IPS-NIHi7 (cell line): ENCODE measurements around the gene DNAJC30.

Source experiments
- DNase-seq: peaks from one replicate; pipeline ENCODE4 v3.0.0; 2012; ENCODE audit warnings: mixed read lengths; ENCODE audit errors: extremely low spot score

DNAJC30 gene

GRCh38 chr7:73648593-73649332, 34.5 kb downstream of the DNAJC30 start:
- DNase-seq: no peak

- peak; percentile 54 for DNase-seq
Measured at GRCh38 chr7:73647725-73648592, 35.3 kb downstream of the DNAJC30 start.

GRCh38 chr7:73646785-73647724, 36.2 kb downstream of the DNAJC30 start:
- DNase-seq: no peak

GRCh38 chr7:73645643-73646174, 37.5 kb downstream of the DNAJC30 start:
- no peak for DNase-seq

- DNase-seq: no peak
Measured at GRCh38 chr7:73644688-73645286, 38.5 kb downstream of the DNAJC30 start.

- DNase-seq: no peak
Measured at GRCh38 chr7:73642834-73643233, 40.4 kb downstream of the DNAJC30 start.

- no peak for DNase-seq
Measured at GRCh38 chr7:73638911-73639310, 44.3 kb downstream of the DNAJC30 start.

- DNase-seq: no peak
Measured at GRCh38 chr7:73635428-73636200, 47.6 kb downstream of the DNAJC30 start.

- no peak for DNase-seq
Measured at GRCh38 chr7:73633844-73634243, 49.4 kb downstream of the DNAJC30 start.

GRCh38 chr7:73633323-73633722, 49.9 kb downstream of the DNAJC30 start:
- DNase-seq: no peak

- no peak for DNase-seq
Measured at GRCh38 chr7:73631558-73631957, 51.7 kb downstream of the DNAJC30 start.
